Gastrocnemius medialis (tissue), 4 donors: ENCODE results near the gene HIVEP3. TPM values are rescaled to one million over a fixed set of nuclear protein-coding genes. Genes with fewer than 3 reads are reported as not detected.

ENCODE experiments used
- ATAC-seq, 2 donors: fragments of 150-250 bp; one replicate each; pipeline ENCODE4 v1.9.1; 2016
- DNase-seq, 2 donors: peaks; one replicate each; pipeline ENCODE4 v3.0.0-alpha.2; 2019
- H3K27ac ChIP-seq, 4 donors: fragments of 200-600 bp; sonication (generic); 1 replicate in 1 of 4; 2 replicates in 3 of 4; pipeline ENCODE4 v1.5.1; 2016 to 2018; ENCODE audit warnings: mild to moderate bottlenecking in 2 of 4, moderate library complexity in 1 of 4
- H3K27me3 ChIP-seq, 3 donors: fragments of 200-600 bp; sonication (generic) in 2 of 3; 1 replicate in 1 of 3; 2 replicates in 2 of 3; pipeline versions ENCODE4 v1.5.1 to v1.6.0; 2016 to 2019; ENCODE audit warnings: mild to moderate bottlenecking in 1 of 3, moderate library complexity in 1 of 3
- H3K36me3 ChIP-seq, 2 donors: fragments of 200-600 bp; sonication (generic) in 1 of 2; one replicate each; pipeline ENCODE4 v1.5.1; 2017 to 2018
- H3K4me1 ChIP-seq, 2 donors: fragments of 200-600 bp; sonication (generic) in 1 of 2; one replicate each; pipeline ENCODE4 v1.5.1; 2016 to 2017; ENCODE audit warnings: mild to moderate bottlenecking in 2 of 2
- H3K4me3 ChIP-seq, 4 donors: fragments of 200-600 bp; sonication (generic) in 3 of 4; 1 replicate in 1 of 4; 2 replicates in 3 of 4; pipeline ENCODE4 v1.5.1; 2016 to 2019; ENCODE audit warnings: mild to moderate bottlenecking in 2 of 4
- H3K9me3 ChIP-seq, 3 donors: fragments of 200-600 bp; sonication (generic) in 2 of 3; 1 replicate in 1 of 3; 2 replicates in 2 of 3; pipeline ENCODE4 v1.5.1; 2016 to 2019
- CTCF ChIP-seq, 5 experiments: fragments of 450-650 bp in 3 of 5; fragments of 200-600 bp in 2 of 5; sonication (generic) in 2 of 5; IDR thresholded peaks in 4 of 5; conservative IDR thresholded peaks in 1 of 5; 1 replicate in 4 of 5; 2 replicates in 1 of 5; pipeline ENCODE4 v1.5.1; 2016 to 2019; ENCODE audit warnings: antibody characterized with exemption in 5 of 5, mild to moderate bottlenecking in 3 of 5, moderate library complexity in 3 of 5
- POLR2A ChIP-seq, 2 donors: fragments of 450-650 bp; IDR thresholded peaks; one replicate each; pipeline ENCODE4 v1.6.1; 2017; ENCODE audit warnings: antibody characterized with exemption in 2 of 2, mild to moderate bottlenecking in 2 of 2, moderate library complexity in 2 of 2
- in situ Hi-C, 4 donors: fragments of 200-750 bp; cut with MboI; loops; one replicate each; pipeline versions ENCODE4 v1.15.0 to v1.8.0; 2017; ENCODE audit warnings: low sequenced_read_pairs in 4 of 4
- intact Hi-C: fragments of 100-400 bp; cut with DNase I; formaldehyde crosslinking; loops from one replicate; pipeline ENCODE4 v1.15.1; 2023; ENCODE audit warnings: low total_unique reads
- total RNA-seq, 4 donors: library from RNA; depleted of rRNA; stranded (reverse); fragments of >200 nt; gene quantifications; one replicate each; pipeline versions ENCODE4 v1.1.0 to v1.2.3, GENCODE V29; 2016

HIVEP3 gene
- total RNA-seq, 4 donors from 2014 or later: 0.80 to 1.8 (median 1.3) TPM

DNA sequence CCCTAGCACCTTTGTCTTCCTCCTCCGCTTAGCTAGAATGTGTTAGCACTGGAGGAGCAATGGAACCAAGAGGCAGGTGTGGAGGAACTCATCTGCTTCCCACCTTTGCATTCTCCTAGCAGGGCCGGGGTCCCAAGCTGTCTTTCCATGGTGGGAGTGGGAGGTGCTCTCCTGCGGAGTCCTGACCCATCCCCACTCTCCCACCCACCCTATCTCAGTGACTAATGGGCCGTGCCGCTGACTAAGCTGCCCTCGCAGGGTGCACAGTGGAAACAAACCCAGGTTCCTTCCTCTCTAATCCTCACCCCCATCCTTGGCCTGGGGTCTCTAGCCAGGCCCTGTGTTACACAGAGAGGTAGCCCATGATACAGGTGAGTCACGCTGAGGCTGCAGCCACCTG is 177.5 kb downstream of the HIVEP3 start:
- no peak for ATAC-seq

DNA sequence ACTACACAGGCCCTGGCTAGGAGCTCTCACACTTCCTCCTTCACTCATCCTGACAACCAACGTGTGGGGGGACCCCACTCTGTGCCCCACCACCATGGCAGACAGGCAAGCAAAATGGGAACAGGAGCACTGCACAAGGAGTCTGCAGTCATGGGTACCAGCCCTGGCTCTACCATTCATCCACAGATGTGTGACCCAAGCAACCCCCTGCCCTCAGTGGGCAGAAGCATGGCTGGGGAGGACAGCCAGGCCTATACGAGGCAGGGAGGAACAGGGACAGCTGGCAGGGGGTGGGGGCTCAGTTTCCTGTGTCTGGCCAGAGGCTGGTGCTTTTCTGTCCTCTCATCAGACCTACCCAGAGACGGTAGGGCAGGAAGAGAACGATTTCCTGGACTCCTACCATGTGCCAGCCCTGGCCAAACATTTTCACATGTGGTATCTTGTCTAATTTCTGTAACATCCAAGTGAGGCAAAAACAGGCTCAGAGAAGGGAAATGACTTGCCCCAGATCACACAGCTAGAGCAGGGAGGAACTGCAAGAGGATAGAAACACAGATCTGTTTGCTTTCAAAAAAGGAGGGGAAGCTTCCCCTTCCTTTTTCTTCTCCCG is 178.0 kb downstream of the HIVEP3 start:
- no peak for ATAC-seq
- no peak overlapping the region for H3K27ac ChIP-seq
- TF ChIP-seq POLR2A (IDR thresholded peaks at IDR 0.05) (no peak), CTCF (IDR thresholded peaks at IDR 0.05 in 4 of 5, conservative IDR thresholded peaks at IDR 0.05 in 1 of 5) (no peak)

More for the DNA sequence above, 177.5 kb downstream of the HIVEP3 start:
- TF ChIP-seq CTCF (IDR thresholded peaks at IDR 0.05 in 4 of 5, conservative IDR thresholded peaks at IDR 0.05 in 1 of 5): no peak
- TF ChIP-seq POLR2A (IDR thresholded peaks at IDR 0.05): no peak
- intact Hi-C loops (no loop called here), in situ Hi-C loops (no loop called here)
- H3K36me3 ChIP-seq: no peaks in the 10 kb centered on the region
- H3K4me1 ChIP-seq: peaks cover 13 to 26% of the 10 kb centered on the region in 2 donors
- H3K4me3 ChIP-seq: no peak overlapping the region
- H3K27ac ChIP-seq: no peak overlapping the region
- H3K27me3 ChIP-seq: no peaks in the 10 kb centered on the region
- no peak for DNase-seq
- no peaks in the 10 kb centered on the region for H3K9me3 ChIP-seq

GRCh38 chr1:41740058-41740457 is 178.7 kb downstream of the HIVEP3 start:
- no peaks in the 10 kb centered on the region for H3K9me3 ChIP-seq
- intact Hi-C loops: no loop called here
- H3K4me1 ChIP-seq: peaks cover 13 to 26% of the 10 kb centered on the region in 2 donors
- H3K4me3 ChIP-seq: no peak overlapping the region
- DNase-seq (no peak), ATAC-seq (no peak)
- no peak for TF ChIP-seq POLR2A (IDR thresholded peaks at IDR 0.05)
- no peak for TF ChIP-seq CTCF (IDR thresholded peaks at IDR 0.05 in 4 of 5, conservative IDR thresholded peaks at IDR 0.05 in 1 of 5)
- no peaks in the 10 kb centered on the region for H3K27me3 ChIP-seq
- no peak overlapping the region for H3K27ac ChIP-seq
- H3K36me3 ChIP-seq: no peaks in the 10 kb centered on the region
- in situ Hi-C loops: no loop called here

More for the DNA sequence above, 178.0 kb downstream of the HIVEP3 start:
- no peaks in the 10 kb centered on the region for H3K9me3 ChIP-seq
- H3K27me3 ChIP-seq: no peaks in the 10 kb centered on the region
- no peak for DNase-seq
- intact Hi-C loops (no loop called here), in situ Hi-C loops (no loop called here)
- no peaks in the 10 kb centered on the region for H3K36me3 ChIP-seq
- peaks cover 13 to 26% of the 10 kb centered on the region in 2 donors for H3K4me1 ChIP-seq
- H3K4me3 ChIP-seq: no peak overlapping the region

- H3K4me1 ChIP-seq: peaks cover 13 to 26% of the 10 kb centered on the region in 2 donors
- no peaks in the 10 kb centered on the region for H3K36me3 ChIP-seq
- intact Hi-C loops: no loop called here
- DNase-seq (peak; percentile 66 to 83), ATAC-seq (peak; percentile 86 to 91)
- H3K4me3 ChIP-seq: peak overlapping the region; percentile 10 to 49 (median 30)
- H3K9me3 ChIP-seq: no peaks in the 10 kb centered on the region
- in situ Hi-C loops: no loop called here
- TF ChIP-seq POLR2A (IDR thresholded peaks at IDR 0.05) (no peak), CTCF (IDR thresholded peaks at IDR 0.05 in 4 of 5, conservative IDR thresholded peaks at IDR 0.05 in 1 of 5) (no peak)
- H3K27me3 ChIP-seq: no peaks in the 10 kb centered on the region
- H3K27ac ChIP-seq: peak overlapping the region; percentile 43 to 69 (median 60)
Observed at GRCh38 chr1:41739061-41739955, 179.4 kb downstream of the HIVEP3 start.
